ENCODE results near the gene TRIM52. TPM values are rescaled to one million over a fixed set of nuclear protein-coding genes. Genes with fewer than 3 reads are reported as not detected.
A peak's percentile ranks its signal among the peaks of the same experiment; 100 is the strongest.

TRIM52 gene
- total and polyA plus RNA-seq, 2 of the 13 experiments (the other 11 are each of a cell fraction or from before 2014, with no cell fraction given): 7.2 to 11.6 TPM

GRCh38 chr5:181235689-181236366, 25.1 kb downstream of the TRIM52 start (continued):
- 0 out of 2 replicates have a peak, but pooled peaks have one; percentile 20 for TF ChIP-seq TFDP2 (CRISPR knock-in tag; IDR thresholded peaks at IDR 0.05)
- TF ChIP-seq JUNB (CRISPR knock-in tag; IDR thresholded peaks at IDR 0.05; ENCODE audit: borderline replicate concordance): 0 out of 2 replicates have a peak, but pooled peaks have one; percentile 22
- 0 out of 2 replicates have a peak, but pooled peaks have one; percentile 49 for TF ChIP-seq FIP1L1 (IDR thresholded peaks at IDR 0.05; ENCODE audit: borderline replicate concordance, insufficient read depth, low read depth, low read length)
- 0 out of 2 replicates have a peak, but pooled peaks have one; percentile 12 for TF ChIP-seq SIN3A (IDR thresholded peaks at IDR 0.05; ENCODE audit: borderline replicate concordance, low read depth, low read length)
- peak; percentile 79 for TF ChIP-seq PAF1 (CRISPR knock-in tag; IDR thresholded peaks at IDR 0.05)
- peak; percentile 55; the same call in 1 of the 2 replicates for TF ChIP-seq SSRP1 (CRISPR knock-in tag; IDR thresholded peaks at IDR 0.05)
- no peak for TF ChIP-seq ZBTB46 (CRISPR knock-in tag; IDR thresholded peaks at IDR 0.05; ENCODE audit: borderline replicate concordance)
- TF ChIP-seq MAFK (conservative IDR thresholded peaks at IDR 0.05 in 1 of 2, IDR thresholded peaks at IDR 0.05 in 1 of 2; ENCODE audit: low read length in 2 of 2): peak; percentile 40 to 53; a peak in 3 of 4 replicates
- no peak for TF ChIP-seq THYN1 (CRISPR knock-in tag; IDR thresholded peaks at IDR 0.05; ENCODE audit: borderline replicate concordance, low read depth)
- TF ChIP-seq ZNF770 (CRISPR knock-in tag; IDR thresholded peaks at IDR 0.05): no peak
- TF ChIP-seq ZNF724P (CRISPR knock-in tag; IDR thresholded peaks at IDR 0.05; ENCODE audit: borderline replicate concordance): no peak
- TF ChIP-seq HNRNPL (IDR thresholded peaks at IDR 0.05; ENCODE audit: low read depth, low read length): no peak
- TF ChIP-seq REXO4 (CRISPR knock-in tag; IDR thresholded peaks at IDR 0.05; ENCODE audit: borderline replicate concordance): no peak

Measured in HepG2 (cell line).